ENCODE data around the gene PALD1. TPM values are rescaled to one million over a fixed set of nuclear protein-coding genes. Genes with fewer than 3 reads are reported as not detected.

The PALD1 gene
- total RNA-seq, 1 donor from 2014 or later, result 4.8 TPM

DNA sequence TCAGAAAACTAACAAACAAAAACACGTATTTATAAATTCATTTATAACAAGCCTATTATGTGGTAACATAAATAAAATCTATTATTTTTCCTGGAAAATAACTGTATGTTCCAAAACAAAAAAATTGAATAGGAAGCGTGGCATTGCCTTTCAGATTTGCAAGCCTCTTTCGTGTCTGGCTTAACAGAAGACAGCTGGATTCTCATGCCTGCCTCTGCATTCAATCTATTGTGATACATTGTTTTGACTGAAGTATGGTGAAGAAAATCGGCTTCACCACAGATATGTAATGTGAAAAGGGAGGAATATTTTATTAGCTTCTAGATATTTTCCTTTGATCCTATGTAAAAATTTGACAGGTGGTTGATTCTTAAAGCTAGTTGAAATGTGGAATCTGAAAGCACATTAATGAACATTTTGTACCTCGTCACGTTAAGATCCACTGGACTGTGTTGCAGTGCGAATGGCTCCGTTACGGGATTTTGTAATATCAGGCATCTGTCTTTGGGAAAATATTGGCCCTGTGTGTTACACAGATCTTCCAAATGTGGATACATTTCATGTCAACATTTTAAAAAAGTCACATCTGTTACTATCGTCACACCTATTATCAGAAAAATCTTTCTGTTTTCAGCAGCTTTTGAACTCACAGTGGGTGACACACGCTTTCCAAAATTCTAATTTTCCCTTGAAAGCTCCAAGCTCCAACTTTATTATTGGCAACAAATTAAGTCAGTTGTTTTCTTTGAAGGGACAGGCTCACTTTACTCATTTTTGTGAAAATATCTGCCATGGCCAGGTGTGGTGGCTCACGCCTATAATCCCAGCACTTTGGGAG is 26.2 kb downstream of the PALD1 start:
- no peak for DNase-seq (ENCODE audit: low spot score)

DNA sequence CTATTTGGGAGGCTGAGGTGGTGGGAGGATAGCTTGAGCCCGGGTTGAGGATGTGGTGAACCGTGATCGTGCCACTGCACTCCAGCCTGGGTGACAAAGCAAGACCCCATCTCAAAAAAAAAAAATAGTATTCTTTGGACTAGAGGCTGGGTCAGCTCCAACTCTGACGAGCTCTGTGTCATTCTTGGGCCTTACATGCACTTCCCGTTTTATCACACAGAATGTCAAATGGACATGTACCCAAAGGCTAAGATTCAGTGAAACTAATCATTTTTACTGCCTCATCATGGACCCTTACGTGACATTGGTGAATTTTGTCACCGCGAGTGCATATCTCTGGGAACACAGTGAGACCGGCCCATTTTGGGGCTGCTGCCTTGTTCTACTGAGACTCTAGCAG is 27.3 kb downstream of the PALD1 start:
- no peak for DNase-seq (ENCODE audit: low spot score)

- DNase-seq (ENCODE audit: low spot score), result no peak
Measured at GRCh38 chr10:70507966-70508365, 29.4 kb downstream of the PALD1 start.

DNA sequence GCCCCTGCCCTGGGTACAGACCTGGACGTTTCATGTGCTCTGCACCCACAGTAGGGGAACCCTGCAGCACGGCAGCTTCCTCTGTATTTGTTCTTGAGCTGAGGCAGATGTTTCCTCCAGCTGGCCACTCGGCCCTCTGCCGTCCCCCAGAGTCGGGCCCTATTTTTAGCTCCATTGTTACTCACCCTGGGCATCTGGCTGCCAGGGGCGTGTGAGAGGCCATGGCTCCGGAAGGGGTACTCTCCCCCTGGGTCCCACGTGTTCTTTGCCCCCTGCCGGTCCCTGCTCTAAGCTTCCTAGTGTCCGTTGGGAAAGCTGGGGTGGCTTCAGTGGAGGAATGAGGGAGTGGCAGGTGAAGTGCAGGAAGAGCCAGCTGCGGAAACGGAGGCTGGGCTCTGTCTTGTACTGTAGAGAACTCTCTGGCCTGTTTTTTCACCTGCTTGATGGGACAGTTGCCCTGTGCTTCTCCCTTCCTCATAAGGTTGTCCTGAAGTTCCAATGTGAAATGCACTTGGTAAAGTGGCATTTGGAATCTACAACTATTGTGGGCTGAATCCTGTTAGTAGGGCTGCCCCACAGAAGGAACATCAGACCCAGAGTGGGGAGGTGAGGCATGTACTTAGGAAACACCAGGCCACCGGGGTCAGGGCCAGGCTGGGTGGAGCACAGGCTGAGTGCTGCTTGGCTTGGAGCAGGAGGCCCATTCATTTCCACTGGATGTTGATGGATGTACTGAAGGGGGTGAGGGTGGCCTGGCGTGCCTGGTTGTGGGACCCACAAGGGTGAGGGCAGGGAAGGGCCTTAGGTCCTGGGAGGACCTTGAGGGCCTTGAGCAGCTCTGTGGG is 30.6 kb downstream of the PALD1 start:
- DNase-seq (ENCODE audit: low spot score), result peak; percentile 50

GRCh38 chr10:70509757-70510147 is 31.2 kb downstream of the PALD1 start:
- DNase-seq (ENCODE audit: low spot score), result no peak

- DNase-seq (ENCODE audit: low spot score), result no peak
Measured at GRCh38 chr10:70510453-70510852, 31.9 kb downstream of the PALD1 start.

DNA sequence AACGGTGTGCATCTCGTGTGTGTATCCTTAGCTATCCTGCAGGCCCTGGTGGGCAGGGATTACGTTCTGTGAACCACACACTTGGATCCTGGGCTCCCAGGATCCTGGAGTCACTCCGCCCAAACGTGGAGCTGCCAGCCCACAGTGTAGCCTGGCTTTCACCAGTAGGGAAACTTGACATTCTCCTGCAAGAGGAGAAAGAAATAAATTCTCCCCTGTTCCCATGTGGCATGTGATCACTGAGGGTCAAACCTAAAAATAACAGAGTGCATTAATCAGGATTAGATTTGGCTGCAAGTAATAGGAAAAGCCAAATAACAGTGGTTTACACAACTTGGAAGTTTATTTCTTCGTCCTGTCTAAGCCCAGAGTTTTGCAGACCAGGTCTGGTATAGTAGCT is 32.3 kb downstream of the PALD1 start:
- DNase-seq (ENCODE audit: low spot score), result no peak

DNA sequence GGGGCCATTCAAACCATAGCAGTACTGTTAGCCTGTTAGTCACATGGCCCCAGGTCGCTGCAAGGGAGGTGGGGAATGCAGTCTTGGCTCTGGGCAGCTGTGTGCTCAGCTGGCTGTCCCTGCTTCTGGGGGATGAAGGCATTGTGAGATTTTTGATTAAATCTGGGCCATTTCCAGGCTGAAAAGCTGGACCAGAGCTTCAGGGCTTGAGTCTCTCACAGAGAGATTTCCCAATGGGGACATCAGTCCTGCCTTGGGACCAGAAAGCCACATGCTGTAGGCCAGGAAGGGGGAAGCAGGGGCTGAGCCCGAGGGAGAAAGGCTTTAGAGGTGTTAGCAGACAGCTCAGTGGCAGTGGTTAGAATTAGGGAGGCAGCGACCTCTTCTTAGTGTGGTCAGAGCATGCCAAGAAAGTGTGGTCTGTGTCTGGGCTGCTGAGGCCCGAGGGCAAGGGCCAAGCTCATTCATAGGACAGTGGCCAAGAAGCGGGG is 33.6 kb downstream of the PALD1 start:
- DNase-seq (ENCODE audit: low spot score), result no peak

DNA sequence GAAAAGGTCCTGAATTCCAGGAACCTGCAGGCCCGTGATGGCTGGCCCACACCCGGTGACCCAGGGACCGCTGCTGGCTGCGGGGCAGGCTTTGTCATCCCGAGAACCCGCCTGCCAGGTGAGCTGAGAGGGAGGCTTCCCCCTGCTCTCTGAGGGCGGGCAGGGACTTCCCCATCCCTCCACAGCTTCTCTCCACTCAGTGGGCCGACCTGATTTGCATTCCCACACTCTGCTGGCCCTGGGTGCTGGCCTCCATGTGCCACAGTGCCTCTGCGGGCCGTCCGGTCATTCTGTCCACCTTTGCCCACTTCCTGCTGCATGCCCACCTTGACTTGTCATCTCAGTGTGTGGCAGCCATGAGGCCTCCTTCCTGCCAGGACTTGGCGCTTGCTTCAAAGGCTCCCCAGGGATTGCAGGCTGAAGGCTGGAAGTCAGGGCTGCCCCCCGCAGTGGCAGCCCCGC is 35.3 kb downstream of the PALD1 start:
- no peak for DNase-seq (ENCODE audit: low spot score)

GRCh38 chr10:70514591-70514990 is 36.0 kb downstream of the PALD1 start:
- no peak for DNase-seq (ENCODE audit: low spot score)

GRCh38 chr10:70515035-70515667 is 36.6 kb downstream of the PALD1 start:
- DNase-seq (ENCODE audit: low spot score), result no peak

DNA sequence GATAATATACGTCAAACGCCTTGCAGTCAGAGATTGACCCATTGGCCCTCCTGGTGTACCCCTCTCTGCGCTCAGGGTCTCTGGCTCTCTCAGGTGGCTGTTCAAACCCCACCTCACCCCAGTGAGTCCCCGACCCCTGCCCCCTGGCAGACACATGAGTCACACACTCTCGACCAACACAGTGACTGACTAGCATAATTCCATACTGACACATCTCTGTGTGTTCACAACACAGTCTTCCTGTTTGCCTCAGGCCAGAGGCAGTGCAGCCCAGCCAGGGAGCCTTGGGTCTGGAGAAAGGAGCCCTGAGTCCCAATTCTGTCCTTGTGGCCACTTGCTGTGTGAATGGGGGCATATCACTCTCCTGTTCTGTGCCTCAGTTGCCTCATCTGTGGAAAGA is 40.1 kb downstream of the PALD1 start:
- no peak for DNase-seq (ENCODE audit: low spot score)

GRCh38 chr10:70523057-70523456 is 44.5 kb downstream of the PALD1 start:
- DNase-seq (ENCODE audit: low spot score), result no peak

DNA sequence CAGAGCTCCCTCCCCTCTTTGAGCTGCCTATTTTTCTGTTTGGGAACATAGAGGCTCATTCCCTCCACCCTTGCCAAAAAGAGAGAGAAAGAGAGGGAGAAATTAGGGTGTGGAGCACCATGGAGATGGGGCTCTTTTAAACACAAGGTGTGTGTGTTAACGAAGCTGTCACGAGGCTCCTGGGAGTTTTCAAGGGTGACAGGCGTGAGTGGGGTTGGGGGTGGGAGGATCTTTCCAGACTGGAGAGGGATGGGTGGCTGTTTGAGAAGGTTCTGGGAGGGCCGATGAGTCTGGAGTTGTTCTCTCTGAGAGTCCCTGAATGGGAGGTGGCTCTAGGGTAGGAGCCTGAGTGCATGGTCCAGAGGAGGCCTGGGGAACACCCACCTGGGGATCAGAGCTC is 45.0 kb downstream of the PALD1 start:
- no peak for DNase-seq (ENCODE audit: low spot score)

GRCh38 chr10:70528314-70528713 is 49.7 kb downstream of the PALD1 start:
- no peak for DNase-seq (ENCODE audit: low spot score)

GRCh38 chr10:70528741-70529362 is 50.3 kb downstream of the PALD1 start:
- peak; percentile 53 for DNase-seq (ENCODE audit: low spot score)

GRCh38 chr10:70529848-70530247 is 51.3 kb downstream of the PALD1 start:
- no peak for DNase-seq (ENCODE audit: low spot score)

GRCh38 chr10:70530315-70530714 is 51.7 kb downstream of the PALD1 start:
- no peak for DNase-seq (ENCODE audit: low spot score)

GRCh38 chr10:70532554-70533188 is 54.1 kb downstream of the PALD1 start:
- no peak for DNase-seq (ENCODE audit: low spot score)

GRCh38 chr10:70533189-70533558 is 54.6 kb downstream of the PALD1 start:
- no peak for DNase-seq (ENCODE audit: low spot score)

GRCh38 chr10:70534281-70534680 is 55.7 kb downstream of the PALD1 start:
- DNase-seq (ENCODE audit: low spot score), result no peak

Measured in umbilical cord (tissue), 2 donors.